Islet of Langerhans (tissue), 1 donor: Measurements from ENCODE around the gene ERAP2.
"Not testable (repeated sequence)": the region's sequence is repeated elsewhere in the genome, so short reads cannot be mapped to it uniquely, and the experiment has no call there.

Source experiments
- FAIRE-seq: peaks from one replicate; lab custom pipeline; 2011; peaks lifted over from hg19 to GRCh38; lab: Jason Lieb, UNC

The ERAP2 gene

DNA sequence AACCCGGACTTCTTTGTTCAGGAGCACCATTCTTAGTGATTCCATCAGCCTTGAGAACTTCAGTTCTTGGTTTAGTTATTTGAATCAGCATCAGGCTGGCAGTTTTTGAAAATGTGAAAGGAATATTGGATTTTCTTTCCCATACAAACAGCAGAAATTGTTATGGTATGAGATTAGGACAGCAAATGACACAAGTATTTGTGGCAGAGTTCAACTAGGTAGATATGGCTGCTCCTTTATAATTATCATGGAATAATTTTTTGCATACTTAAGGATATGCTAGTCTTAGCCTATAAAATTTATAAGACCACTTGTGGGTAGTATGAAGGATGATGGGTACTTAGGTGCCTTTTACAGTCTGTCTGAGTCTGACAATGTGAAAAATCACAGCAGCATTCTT lies 25.5 kb downstream of the ERAP2 start:
- FAIRE-seq = no peak

DNA sequence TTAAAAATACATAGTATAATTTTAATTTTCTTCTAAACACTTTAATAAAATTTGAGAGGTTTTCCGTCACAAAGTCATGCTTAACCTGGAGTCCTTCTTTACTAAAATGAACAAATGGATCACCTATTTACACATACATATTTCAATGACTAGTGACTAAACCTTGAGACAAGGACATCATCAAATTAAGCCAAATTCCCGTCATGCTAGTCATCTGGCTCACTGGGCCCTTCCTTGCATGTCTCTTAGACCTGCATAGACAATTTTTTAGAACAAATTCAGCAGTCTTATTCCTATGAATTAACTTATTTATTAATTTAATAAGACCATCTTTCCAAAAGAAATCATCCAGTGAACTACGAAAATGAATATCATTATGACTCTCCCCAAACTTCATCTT lies 26.6 kb downstream of the ERAP2 start:
- no peak for FAIRE-seq

DNA sequence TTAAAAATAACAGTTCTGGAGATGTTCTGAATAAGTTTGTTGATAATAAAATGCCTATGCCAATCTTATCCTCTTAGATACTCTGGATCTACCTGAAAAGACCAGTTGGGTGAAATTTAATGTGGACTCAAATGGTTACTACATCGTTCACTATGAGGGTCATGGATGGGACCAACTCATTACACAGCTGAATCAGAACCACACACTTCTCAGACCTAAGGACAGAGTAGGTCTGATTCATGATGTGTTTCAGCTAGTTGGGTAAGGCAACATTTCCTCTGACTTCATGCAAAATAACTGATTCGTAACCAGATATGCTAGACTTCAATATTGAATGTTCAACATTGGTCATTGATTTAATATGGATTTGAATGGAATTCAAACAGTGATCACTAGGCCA lies 27.0 kb downstream of the ERAP2 start:
- FAIRE-seq = no peak

DNA sequence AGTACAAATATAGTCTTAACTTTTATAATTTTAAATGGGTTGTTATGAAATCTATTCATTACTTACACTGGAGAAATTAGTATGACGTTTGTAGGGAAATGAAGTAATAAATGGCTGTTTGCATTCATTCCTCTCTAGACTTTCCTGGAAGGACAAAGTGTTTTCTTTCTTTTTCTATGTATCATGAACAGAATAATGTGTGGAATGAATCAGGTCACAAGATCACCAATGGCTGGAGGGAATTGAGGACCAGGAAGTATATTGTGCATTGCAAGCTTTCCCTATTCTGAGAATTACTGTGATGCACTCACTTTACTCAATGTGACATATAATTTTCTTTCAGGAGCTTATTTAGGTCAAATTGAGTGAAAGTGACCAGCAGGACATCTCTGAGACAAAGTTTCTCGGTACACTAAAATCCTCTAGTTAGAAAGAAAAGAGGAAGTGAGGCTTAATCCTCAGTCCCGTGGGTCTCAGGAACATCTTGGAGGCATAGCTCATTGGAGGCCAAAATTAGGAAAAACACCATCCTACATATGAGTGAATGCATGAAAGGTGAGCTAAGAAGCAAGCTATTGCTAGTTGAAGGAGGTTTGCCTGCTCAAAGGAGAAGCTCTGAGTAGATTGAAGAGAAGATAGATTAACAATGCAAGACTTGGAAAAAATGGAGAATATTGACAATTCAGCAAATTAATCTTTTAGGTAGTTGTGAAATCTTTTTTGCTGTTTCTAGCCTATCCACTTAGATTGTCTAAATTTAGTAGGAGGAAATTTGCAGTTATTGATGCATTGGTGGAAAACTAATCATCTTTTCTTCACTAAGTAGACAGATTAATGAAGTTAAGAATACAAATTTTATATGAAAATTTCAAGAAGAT lies 28.0 kb downstream of the ERAP2 start:
- FAIRE-seq = no peak

DNA sequence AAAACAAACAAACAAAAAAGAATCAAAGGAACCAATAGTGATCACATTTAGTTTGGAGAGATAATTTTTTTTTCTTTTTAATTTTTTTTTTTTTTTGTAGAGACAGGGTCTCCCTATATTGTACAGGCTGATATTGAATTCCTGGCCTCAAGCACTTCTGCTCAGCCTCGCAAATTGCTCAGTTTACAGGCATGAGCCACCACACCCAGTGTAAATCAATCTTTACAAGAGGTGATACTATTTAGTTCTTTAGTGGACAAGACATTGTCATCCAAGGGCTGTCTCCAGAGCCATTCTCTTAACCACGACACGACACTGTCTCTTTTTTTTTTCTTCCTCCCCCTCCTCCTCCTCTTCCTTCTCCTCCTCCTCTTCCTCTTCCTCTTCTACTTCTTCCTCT lies 29.6 kb downstream of the ERAP2 start:
- no peak for FAIRE-seq

DNA sequence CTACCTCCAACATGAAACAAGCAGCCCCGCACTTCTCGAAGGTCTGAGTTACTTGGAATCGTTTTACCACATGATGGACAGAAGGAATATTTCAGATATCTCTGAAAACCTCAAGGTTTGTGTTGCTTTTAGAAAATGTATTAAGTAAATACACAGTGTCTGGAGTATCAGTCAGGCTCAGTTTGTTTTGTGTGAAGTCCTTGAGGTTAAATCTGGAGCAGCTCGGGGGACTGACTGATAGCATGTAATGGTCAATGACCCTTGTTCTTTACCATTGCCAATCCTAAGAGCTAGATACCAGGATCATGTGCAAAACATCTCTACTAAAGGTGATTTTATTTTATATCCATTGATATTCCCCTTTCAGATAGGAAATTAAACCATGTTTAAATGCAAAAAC lies 32.7 kb downstream of the ERAP2 start:
- no peak for FAIRE-seq

DNA sequence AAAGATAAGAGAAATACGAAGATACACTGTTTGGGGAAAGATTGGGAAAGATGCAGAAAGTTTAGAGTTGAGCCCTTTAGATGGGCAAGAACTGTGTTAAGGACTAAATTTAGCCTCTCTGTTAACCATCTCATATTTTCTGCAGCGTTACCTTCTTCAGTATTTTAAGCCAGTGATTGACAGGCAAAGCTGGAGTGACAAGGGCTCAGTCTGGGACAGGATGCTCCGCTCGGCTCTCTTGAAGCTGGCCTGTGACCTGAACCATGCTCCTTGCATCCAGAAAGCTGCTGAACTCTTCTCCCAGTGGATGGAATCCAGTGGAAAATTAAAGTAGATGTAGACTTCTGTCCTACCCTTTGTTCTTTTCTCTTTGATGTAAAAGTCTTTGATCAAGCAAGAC lies 33.1 kb downstream of the ERAP2 start:
- FAIRE-seq = no peak

DNA sequence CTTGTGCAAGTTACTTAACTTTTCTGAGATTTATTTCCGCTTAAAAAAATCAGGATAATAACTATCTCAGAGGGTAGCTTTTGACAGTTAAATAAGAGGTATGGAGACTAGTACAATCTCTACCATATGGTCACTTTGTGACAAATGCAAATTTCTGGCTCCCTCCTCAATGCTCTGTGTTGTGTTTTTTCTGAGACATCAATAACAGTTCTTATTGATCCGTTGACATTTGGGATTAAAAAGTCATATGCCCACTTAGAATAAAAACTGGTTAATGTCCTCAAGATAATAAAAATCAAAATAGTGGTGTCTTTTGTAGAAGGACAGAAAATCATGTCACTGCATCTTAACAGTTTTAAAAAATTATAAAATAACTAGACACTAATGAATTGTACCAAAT lies 34.8 kb downstream of the ERAP2 start:
- peak; percentile 13 for FAIRE-seq

DNA sequence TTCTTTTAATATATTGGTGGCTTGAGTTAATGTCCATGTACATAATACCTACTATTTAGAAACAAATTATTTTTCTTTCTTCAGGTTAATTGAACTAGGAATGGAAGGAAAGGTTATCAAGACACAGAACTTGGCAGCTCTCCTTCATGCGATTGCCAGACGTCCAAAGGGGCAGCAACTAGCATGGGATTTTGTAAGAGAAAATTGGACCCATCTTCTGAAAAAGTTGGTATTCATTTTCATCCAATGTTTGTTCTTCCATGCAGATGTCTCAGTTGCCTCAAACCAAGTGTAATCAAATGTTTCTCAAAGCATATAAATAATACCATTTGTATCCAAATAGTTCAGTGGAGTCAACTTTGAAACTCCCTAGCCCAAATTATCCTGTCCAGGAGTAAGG lies 36.9 kb downstream of the ERAP2 start:
- FAIRE-seq = no peak

DNA sequence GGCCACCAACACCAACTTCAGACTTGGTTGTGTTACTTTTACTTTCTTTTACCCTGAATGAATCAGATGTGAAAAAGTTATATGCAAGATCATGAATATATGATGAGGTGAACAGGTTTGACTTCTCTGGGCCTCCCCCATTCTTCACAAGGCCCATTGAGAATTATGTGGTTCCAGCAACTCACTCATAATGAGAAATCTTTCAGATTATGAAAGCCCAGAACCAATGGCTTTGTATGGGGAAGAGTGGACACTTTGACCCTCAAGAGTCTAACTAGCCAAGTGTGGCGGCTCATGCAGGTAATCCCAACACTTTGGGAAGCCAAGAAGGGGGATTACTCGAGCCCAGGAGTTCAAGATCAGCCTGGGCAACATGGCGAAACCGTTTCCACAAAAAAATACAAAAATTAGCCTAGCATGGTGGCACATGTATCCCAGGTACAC lies 43.5 kb downstream of the ERAP2 start:
- no peak for FAIRE-seq

DNA sequence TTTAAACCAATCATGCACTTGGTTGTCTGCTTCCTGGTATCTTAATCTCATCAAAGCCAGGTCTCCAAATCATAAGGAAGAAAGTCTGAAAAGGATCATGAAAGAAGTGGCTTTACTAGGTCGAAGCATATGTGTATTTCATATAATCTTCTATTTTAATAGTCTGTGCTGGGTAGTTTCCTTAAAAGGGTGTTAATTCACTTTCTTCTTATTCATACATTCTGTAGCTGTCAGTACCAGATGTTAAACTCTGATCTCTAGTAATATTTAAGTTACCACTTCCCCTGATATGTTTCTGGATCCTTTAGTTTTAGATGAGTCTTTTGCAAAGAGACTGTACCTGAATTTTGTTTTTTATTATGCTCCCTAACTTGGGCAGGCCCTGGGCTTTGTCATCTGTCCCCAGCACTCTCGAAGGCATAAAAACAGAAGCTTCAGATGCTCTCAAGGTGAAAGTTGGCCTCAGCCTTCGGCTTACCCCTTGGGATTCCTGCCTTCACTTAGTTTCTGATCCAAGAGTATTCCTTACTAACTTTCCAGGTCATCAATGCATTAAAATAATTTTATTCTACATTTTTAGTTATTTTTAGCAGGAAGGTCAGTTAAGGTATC lies 44.5 kb downstream of the ERAP2 start:
- FAIRE-seq = no peak

DNA sequence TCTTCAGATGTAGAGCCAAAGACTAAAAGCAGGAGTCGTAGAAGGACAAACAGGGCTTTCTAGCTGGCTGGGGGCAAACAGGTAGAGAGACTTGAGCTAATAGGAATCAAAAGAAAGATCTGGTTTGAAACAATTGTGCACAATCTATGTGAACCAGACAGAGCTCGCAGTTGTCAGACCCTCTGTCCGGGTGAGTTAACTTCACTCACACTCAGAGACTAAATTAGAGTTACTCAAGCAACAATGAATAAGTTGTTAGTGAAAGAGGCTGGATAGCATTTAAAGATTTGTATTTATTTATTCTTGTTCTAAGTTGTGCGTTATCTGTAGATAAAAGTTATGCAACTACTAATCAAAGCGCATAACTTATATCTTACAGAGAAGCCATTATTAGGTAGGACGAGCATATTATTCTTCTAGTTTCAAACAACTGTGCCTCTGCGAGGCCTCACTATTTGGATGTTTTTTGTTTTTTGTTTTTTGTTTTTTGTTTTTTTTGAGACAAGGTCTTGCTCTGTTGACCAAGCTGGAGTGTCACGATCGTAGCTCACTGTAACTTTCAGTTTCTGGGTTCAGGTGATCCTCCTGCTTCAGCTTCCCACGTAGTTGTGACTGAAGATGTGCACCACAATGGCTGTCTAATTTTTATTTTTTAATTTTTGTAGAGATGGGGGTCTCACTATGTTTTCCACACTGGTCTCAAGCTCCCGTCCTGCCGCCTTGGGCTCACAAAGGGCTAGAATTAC lies 46.4 kb downstream of the ERAP2 start:
- FAIRE-seq = no peak

DNA sequence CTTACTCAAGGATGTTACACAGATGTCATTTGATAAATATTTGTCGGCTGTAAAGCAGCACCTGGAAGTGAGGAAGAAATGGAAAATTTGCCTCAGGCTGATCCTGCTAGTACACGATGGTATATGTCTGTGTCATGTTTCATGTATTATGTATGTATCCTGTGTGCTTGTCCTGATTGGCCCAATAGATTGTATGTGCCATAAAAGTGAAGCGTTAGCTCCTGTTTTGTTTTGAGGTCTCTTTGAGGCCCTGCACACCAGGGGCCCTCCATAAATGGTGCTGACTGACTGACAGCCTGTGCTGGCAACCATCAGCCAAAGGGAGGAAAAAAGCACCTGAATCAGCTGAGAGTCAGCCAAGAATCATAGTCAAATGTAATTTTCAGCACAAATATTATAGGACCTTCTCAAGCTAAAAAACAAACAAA lies 47.7 kb downstream of the ERAP2 start:
- FAIRE-seq = peak; percentile 17

DNA sequence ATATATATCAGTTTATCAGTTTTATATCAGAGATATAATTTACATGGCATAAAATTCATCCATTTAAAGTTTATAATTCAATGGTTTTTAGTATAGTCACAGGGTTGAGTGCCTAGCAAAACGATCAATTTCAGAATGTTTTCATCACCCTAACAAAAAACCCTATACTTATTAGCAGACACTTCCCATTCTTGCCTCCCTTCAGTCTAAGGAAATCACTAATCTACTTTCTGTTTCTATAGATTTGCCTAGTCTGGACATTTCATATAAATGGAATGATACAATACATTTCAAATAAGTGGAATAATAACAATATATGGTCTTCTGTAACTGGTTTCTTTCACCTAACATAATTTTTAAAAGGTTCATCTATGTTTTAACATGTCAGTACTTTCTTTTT lies 50.0 kb downstream of the ERAP2 start:
- no peak for FAIRE-seq

DNA sequence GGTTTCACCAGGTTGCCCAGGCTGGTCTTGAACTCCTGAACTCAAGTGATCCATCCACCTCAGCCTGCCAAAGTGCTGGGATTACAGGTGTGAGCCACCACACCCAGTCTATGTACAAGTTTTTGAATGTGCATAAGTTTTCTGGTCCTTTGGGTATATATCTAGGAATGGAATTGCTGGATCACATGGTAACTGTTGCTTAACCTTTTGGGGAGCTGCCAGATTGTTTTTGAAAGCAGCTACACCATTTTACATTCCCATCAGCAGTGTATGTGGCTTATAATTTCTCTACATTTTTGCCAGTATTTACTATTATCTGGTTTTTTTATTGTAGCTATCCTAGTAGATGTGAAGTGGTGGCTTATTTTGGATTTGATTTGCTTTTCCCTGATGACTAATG lies 50.7 kb downstream of the ERAP2 start:
- no peak for FAIRE-seq

DNA sequence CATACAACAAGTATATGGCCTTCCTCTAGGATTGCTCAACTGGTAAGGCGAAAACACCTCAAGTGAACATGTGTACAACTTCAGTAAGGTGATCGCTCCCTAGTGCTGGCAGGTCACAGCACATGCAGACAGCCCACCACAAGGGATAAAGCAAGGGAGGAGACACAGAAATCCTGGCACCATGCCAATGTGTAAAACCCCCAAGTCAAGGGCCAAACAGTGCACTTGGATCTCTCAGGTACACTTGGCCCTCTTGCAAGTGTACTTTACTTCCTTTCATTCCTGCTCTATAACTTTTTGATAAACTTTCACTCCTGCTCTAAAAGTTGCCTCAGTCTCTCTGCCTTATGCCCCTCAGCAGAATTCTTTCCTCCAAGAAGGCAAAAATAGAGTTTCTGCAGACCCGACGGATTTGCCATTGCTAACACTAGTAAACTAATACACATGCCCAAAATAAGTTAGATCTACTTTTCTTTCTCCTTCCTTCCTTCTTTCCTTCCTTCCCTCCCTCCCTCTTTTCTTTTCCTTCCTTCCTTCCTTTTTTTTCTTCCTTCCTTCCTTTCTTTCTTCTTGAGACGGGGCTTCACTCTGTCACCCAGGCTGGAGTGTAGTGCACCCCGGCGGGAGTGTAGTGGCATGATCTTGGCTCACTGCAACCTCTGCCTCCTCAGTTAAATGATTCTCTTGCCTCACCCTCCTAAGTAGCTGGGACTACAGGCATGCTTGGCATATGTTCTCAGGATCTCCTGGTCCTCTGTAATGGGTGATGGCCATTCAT lies 52.8 kb downstream of the ERAP2 start:
- FAIRE-seq = no peak

DNA sequence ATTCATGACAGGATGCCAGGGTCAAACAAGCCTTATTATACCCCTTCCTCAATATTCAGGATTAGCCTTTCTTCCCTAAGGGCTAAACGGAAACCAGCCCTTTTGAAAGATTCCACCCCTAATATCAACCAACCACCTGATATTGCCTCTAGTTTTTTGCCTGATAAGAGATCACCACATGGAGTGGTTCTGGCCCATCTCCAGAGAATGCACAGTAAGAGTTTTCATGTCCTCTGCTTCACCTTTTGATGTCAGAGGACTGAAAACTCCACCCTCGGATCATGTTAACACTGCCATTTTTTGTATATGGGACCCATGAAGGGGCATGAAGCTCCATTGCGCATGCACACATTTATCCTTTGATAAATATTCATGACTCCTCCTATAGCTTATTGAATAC lies 53.8 kb downstream of the ERAP2 start:
- FAIRE-seq = no peak

DNA sequence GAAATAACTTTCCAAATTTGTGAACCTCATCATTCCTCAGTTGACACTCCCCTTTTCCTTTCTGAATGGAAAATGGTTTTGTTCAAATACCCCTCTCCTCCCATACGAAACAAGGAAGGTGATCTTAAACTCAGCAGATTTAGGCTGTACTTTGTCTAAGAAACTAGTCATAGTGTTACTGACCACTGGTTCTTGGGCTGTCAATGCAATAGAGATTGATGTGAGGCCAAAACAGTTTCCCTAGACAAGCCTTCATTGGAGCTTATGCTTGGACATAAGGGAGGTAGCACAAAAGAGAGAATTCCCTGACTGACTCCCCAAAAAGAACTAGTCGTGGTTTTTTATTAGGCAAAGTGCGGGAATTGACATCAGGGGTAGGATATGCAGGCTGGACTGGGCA lies 54.3 kb downstream of the ERAP2 start:
- FAIRE-seq = no peak

DNA sequence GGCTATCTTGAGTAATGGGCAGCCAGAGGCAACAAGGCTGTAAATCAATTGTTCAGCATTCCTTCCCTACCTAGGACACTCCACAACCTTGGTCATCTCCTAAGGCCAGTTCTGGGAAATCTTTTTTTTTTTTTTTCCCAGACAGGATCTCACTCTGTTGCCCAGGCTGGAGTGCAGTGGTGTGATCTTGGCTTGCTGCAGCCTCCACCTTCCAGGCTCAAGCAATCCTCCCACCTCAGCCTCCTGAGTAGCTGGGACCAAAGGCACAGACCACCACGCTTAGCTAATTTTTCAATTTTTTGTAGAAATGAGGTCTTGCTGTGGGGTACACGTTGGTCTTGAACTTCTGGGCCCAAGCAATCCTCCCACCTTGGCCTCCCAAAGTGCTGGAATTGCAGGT lies 54.7 kb downstream of the ERAP2 start:
- FAIRE-seq = not testable (repeated sequence)

DNA sequence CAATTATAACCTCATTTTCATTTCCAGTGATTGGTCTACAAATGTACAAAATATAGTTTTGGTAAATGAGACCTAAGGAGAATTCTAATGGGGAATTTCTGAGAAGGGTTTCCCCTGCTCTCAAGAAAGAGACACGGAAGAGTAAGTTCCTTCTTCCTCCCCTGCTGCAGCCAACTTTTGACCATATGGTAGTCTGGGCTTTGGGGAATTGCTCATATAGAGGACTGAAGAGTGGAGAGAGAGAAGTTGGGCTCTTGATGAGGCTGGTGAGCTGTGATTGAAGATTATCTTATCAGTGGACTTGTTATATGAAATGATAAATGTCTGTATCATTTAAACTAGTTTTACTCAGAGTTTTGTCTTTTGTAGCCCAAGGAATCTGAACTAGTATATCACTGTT lies 55.3 kb downstream of the ERAP2 start:
- no peak for FAIRE-seq

DNA sequence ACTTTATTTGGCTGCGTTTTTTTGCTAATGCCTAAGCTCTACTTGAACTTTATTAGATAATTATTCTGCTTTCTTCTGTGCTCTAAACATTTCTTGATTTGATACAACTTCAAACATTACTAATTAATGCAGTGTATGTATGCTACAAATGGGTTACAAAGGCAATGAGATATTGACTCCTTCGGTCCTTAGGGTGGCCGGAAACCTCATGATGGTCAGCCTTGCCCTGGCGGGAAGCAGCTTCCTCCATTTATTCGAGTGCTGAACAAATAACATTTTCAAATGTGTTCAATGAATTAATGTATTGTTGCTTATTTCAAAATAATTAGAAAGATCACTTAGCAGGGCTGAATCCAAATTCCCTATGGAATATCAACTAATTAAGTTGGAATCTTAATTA lies 55.7 kb downstream of the ERAP2 start:
- FAIRE-seq = no peak
